ENCODE results near the gene KCNA2. TPM values are rescaled to one million over a fixed set of nuclear protein-coding genes. Genes with fewer than 3 reads are reported as not detected.

Gene KCNA2
- total RNA-seq, 1 experiment from 2014 or later = 1.1 TPM

DNA sequence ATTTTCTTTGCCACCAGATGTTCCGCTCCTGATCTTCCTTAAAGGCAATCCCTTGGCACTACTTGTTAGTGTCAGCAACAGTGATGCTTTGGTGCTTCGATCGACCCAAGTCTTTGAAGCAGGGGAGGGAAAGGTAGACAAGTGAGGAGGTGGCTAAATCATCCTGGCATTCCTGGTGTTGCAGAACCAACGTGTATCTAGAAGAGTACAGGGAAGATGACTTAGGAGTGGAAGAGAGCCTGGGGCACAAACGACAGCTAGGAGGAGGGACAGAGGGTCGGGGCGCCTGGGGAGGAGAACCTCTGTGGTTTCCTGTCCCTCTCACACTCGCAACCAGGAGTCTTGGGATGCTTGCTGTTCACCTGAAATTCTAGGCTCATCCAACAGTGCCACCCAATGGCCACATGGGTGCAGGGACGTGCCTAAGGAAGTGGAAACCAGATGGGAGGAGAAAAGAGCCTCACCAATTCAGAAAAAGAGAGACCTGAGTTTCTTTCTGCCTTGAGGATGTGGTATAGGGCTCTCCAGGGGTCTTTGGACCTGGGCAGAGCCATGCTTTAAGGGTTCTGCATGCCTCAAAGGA lies 9.5 kb upstream of the KCNA2 start:
- H3K27ac ChIP-seq (ENCODE audit: low read length) = no peak overlapping the region
- no peaks in the 10 kb centered on the region for H3K9me3 ChIP-seq (ENCODE audit: control insufficient read depth, insufficient read depth, low read depth, low read length)
- POLR2A ChIA-PET = no interaction called here
- intact Hi-C loops (cut with micrococcal nuclease; ENCODE audit: unreplicated experiment) (loop anchor here (2.0 to 5.0 kb wide), 3 partner anchors 58 to 167 kb away; no protein-coding TSS in a partner anchor), in situ Hi-C loops (cut with HindIII; ENCODE audit: low pct_unique_long_range_greater_than_20kb, low sequenced_read_pairs) (no loop called here)
- 0 out of 2 replicates have a peak, but pooled peaks cover 4% of the 10 kb centered on the region for H3K4me1 ChIP-seq (ENCODE audit: control insufficient read depth, insufficient read depth, low read length)
- CTCF ChIA-PET = no interaction called here
- no peak overlapping the region for H3K4me3 ChIP-seq (ENCODE audit: low read depth in 2 of 2, low read length in 2 of 2)
- no TSS peak for BruUV-seq (replicated peaks)
- TF ChIP-seq CTCF (IDR thresholded peaks at IDR 0.05) = peak; percentile 81
- TF ChIP-seq POLR2AphosphoS5 (IDR thresholded peaks at IDR 0.05; ENCODE audit: low read depth, low read length) = no peak
- TF ChIP-seq, protein P1, sequence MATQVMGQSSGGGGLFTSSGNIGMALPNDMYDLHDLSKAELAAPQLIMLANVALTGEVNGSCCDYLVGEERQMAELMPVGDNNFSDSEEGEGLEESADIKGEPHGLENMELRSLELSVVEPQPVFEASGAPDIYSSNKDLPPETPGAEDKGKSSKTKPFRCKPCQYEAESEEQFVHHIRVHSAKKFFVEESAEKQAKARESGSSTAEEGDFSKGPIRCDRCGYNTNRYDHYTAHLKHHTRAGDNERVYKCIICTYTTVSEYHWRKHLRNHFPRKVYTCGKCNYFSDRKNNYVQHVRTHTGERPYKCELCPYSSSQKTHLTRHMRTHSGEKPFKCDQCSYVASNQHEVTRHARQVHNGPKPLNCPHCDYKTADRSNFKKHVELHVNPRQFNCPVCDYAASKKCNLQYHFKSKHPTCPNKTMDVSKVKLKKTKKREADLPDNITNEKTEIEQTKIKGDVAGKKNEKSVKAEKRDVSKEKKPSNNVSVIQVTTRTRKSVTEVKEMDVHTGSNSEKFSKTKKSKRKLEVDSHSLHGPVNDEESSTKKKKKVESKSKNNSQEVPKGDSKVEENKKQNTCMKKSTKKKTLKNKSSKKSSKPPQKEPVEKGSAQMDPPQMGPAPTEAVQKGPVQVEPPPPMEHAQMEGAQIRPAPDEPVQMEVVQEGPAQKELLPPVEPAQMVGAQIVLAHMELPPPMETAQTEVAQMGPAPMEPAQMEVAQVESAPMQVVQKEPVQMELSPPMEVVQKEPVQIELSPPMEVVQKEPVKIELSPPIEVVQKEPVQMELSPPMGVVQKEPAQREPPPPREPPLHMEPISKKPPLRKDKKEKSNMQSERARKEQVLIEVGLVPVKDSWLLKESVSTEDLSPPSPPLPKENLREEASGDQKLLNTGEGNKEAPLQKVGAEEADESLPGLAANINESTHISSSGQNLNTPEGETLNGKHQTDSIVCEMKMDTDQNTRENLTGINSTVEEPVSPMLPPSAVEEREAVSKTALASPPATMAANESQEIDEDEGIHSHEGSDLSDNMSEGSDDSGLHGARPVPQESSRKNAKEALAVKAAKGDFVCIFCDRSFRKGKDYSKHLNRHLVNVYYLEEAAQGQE (IDR thresholded peaks at IDR 0.05; ENCODE audit: insufficient read depth in 1 of 2, low read depth in 2 of 2, low read length in 1 of 2) = no peak
- TF ChIP-seq SIN3A (IDR thresholded peaks at IDR 0.05; ENCODE audit: borderline replicate concordance, insufficient read depth, low read depth, low read length) = no peak
- no peak for TF ChIP-seq TCF7L2 (IDR thresholded peaks at IDR 0.05; ENCODE audit: low read depth, low read length)
- DNase-seq (ENCODE audit: low read depth, low spot score) = peak; percentile 32
- no peaks in the 10 kb centered on the region for H3K27me3 ChIP-seq (ENCODE audit: control insufficient read depth, insufficient read depth, low read length)
- ATAC-seq = peak; percentile 86
- H3K36me3 ChIP-seq (ENCODE audit: control insufficient read depth, insufficient read depth, low read length) = no peaks in the 10 kb centered on the region

DNA sequence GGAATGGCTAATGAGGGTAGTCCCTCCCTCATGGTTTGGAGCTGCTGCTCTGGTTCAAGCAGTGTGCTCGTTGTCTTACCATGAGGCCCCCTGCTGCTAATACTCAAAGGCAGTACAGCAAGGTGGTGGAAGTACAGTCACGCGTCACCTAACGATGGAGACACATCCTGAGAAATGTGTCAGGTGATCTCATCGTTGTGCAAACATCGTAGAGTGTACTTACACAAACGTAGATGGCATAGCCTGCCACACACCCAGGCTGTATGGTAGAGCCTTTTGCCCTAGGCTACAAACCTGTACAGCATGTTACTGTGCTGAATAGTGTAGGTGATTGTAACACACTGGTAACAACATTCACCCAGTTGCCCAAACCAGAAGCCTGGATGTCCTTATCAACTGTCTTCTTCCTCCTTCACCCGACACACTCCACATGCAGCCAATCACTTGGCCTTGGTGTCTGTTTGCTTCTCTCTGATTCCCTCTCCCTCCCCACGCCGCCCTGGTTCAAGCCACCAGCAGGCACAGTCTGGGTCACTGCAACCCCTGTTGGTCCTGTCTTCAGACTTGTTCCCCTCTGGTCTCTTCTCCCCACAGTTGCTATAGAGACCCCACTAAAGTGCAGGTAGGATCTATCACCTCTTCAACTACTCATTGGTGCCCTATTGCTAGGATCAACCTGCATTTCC lies 6.0 kb upstream of the KCNA2 start:
- no peak for TF ChIP-seq TCF7L2 (IDR thresholded peaks at IDR 0.05; ENCODE audit: low read depth, low read length)
- no peak for TF ChIP-seq POLR2AphosphoS5 (IDR thresholded peaks at IDR 0.05; ENCODE audit: low read depth, low read length)
- no peak for TF ChIP-seq CTCF (IDR thresholded peaks at IDR 0.05)
- ATAC-seq (no peak), DNase-seq (ENCODE audit: low read depth, low spot score) (no peak)
- Histone ChIP-seq H3K27ac (ENCODE audit: low read length) (no peak overlapping the region), H3K9me3 (ENCODE audit: control insufficient read depth, insufficient read depth, low read depth, low read length) (no peaks in the 10 kb centered on the region), H3K4me1 (ENCODE audit: control insufficient read depth, insufficient read depth, low read length) (no peaks in the 10 kb centered on the region), H3K4me3 (ENCODE audit: low read depth in 2 of 2, low read length in 2 of 2) (no peak overlapping the region), H3K27me3 (ENCODE audit: control insufficient read depth, insufficient read depth, low read length) (peaks cover 7% of the 10 kb centered on the region; the same call in 1 of the 2 replicates), H3K36me3 (ENCODE audit: control insufficient read depth, insufficient read depth, low read length) (no peaks in the 10 kb centered on the region)
- intact Hi-C loops (cut with micrococcal nuclease; ENCODE audit: unreplicated experiment) (no loop called here), in situ Hi-C loops (cut with HindIII; ENCODE audit: low pct_unique_long_range_greater_than_20kb, low sequenced_read_pairs) (no loop called here)
- ChIA-PET POLR2A (no interaction called here), CTCF (no interaction called here)
- BruUV-seq (replicated peaks) = no TSS peak

Data from Panc1 (cell line).